HG03378 (cell line): ENCODE measurements around the gene HSDL1.
A peak's percentile ranks its signal among the peaks of the same experiment; 100 is the strongest.

Experiments
- ATAC-seq: cut with Tn5 transposase; IDR thresholded peaks from one replicate; pipeline ENCODE4 v1.9.1; 2021; ENCODE audit warnings: mild to moderate bottlenecking, moderate library complexity; ENCODE audit not compliant: unreplicated experiment

The HSDL1 gene

DNA sequence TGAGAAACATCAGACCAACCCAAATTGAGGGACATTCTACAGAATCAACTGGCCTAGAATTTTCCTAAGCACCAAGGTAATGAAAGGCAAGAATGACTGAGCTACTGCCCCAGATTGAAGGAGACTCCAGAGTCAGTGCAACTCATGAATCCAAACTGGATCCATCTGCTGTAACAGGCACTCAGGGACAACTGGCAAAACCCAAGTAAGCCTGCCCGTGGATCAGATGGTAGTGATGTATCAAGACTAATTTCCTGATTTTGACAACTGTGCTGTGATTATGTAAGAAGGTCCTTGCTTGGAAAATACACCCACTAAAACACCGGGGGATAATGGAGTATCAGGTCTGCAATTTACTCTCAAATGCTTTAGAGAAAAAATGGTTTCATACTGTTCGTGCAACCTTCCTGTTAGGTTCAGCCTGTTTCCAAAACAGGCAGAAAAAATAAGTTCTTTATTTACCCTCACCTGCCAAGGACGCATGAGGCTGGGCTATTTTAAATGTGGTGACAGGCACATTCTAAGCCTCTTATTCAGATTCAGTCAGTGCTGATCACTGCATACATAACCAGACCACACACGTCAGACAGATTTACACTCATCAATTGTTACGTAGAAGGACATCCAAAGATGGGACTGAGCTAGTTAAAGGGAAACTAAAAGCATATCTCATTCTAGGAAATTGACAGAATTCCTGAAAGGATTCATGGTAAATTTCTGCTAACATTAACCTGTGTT lies 35.2 kb downstream of the HSDL1 start:
- no peak for ATAC-seq

DNA sequence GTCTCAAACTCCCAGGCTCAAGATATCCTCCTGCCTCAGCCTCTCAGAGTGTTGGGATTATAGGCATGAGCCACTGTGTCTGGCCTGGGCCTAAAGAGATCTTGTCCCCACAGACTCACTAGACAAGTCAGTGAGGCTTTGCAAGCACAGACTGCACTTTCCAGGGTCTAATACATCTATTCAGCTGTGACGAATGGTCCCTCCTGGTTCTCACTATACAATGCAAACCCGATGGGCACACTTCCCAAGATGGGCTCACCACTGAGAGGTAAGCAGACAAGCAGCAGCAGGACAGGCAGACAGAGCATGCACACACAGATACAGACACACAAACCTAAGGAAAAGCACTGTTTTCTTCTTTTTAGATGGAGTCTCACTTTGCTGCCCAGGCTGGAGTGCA lies 37.1 kb downstream of the HSDL1 start:
- no peak for ATAC-seq

DNA sequence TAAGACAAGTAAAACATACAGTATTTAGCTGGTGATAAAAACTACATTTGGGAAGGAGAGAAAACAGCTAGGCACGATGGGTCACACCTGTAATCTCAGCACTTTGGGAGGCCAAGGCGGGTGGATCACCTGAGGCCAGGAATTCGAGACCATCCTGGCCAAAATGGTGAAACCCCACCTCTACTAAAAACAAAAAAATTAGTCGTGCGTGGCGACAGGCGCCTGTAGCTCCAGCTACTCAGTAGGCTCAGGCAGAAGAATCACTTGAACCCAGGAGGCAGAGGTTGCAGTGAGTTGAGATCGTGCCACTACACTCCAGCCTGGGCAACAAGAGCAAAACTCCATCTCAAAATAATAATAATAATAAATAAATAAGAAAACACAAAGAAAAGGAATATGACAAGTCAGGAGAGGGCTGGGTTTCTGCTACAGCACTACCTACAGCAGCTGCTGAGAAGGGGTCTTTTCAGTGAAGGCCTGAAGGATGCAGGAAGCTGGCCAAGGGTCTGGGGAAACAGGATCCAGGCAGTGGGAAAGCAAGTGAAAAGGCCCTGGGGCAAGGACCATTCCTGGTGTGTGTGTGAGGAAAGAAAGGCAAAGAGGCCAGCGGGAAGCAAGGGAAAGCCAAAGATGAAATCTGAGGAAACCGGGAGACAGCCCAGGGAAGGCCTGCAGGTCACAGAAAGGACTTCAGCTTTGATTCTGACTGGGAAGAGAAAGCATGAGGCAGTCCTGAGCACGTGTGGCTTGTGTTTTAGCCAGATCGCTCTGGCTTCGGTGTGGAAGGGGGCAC lies 38.8 kb downstream of the HSDL1 start:
- no peak for ATAC-seq

DNA sequence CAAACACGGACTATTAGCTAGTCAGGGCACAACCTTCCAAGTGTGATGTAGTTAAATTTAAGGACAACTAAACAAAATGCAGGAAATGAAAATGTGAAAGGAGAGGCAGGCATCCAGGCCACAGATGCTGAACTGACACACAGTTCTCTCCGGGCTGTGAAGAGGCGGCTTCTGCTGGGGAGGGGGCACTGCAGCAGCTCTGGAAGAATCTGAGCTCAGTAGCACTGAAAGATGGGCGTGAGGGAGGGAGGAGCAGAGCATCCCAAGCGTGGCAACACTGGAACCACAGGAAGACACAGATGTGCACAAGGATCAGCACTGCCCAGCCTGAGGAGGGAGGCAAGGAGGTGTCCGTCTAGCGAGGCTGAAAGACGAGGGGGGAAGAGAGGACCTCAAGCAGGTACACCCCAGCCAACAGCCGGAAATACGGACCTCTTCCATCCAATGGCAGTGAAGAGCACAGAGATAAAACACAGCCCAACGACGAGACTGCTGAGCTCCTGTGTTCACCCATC lies 39.6 kb downstream of the HSDL1 start:
- ATAC-seq = no peak

DNA sequence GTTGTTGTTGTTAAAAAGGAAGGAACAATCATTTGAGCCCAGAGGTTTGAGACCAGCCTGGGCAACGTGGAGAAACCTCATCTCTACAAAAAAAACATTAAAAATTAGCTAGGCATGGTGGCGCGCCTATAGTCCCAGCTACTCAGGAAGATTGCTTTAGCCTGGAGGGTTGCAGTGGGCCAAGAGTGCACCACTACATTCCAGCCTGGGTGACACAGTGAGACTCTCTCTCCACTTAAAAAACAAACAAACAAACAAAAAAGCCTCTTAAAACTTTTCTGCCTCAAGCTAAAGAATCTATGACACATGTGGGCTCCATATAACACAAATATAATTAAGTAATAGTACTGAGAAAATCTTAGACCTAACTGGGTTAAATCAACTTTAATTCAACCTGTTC lies 40.7 kb downstream of the HSDL1 start:
- ATAC-seq = no peak

DNA sequence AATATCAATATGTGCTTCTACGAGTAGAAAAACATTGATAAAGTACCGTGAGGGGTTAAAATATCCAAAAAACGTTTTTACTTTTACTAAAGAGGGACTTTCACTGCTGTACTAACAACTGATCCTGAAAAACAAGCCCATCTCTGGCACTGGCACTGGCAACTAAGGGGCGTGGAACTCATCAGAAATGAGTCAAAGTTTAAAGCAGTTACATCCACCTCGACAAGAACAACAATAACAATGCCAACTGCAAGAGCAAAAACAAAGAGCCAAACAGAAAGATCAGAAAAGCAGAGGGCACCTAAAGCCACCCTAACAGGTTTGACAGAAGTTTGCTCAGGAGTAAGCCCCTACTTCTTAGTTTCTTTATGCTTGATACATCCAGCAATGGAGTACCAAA lies 41.3 kb downstream of the HSDL1 start:
- ATAC-seq = no peak

DNA sequence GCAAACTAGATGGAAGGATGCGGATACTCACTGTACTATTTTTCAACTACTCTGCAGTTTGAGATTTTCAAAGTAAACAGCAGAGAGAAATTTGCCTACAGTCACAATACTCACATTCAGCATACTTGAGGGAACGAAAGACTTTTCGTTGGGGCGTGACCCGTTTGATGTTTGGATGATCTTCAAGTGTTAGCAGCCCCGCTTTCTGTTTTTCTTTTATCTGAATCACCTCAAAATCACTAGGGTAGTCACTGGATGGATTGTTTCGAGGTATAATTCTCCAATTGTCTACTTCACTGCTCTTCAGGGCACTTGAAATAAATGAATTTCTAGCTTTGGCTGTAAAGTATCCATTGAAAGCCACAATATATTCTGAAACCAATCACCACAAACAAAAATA lies 46.0 kb downstream of the HSDL1 start:
- ATAC-seq = no peak

DNA sequence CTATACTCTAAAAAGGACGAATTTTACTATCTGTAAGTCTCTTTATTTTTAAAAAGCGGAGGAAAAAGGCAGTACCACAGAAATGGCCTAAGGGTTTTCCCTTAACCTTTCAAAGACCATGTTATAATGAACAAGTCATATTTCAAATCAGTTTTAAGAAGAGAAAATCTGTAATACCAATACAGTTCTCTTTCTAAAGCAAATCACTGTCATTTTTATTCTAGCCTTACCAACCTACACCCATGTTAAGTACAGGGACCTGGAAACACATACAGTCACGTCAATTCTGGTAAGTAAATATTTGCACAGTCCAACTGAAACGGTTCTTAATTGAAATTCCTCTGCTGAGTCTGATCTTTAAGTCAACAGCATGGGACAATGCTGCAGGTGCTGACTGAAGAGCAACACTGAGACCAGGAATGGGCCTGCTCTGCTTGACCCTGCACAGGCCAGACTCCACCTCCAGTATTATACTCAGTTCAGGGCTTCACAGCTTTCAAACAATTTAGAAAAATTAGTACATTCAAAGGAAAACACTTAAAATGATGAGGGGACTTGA lies 48.5 kb downstream of the HSDL1 start:
- ATAC-seq = no peak

DNA sequence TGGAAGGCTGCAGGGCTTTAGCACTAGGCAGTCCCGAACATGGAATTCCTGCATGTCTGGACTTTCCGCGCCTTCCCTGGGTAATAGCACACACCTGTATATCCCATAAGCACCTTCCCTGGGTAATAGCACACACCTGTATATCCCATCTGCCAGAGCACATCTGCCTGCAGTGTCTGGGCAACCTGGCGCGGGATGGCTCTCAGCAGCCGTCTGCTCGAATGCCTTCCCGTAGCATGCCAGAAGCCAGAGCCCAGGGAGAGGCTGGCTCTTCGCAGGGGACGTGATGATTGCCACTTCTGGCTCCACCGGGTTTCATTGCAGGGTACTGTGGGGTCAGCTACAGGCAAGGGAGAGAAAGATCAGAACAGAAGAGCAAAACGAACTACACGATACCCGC lies 49.5 kb downstream of the HSDL1 start:
- ATAC-seq = no peak

DNA sequence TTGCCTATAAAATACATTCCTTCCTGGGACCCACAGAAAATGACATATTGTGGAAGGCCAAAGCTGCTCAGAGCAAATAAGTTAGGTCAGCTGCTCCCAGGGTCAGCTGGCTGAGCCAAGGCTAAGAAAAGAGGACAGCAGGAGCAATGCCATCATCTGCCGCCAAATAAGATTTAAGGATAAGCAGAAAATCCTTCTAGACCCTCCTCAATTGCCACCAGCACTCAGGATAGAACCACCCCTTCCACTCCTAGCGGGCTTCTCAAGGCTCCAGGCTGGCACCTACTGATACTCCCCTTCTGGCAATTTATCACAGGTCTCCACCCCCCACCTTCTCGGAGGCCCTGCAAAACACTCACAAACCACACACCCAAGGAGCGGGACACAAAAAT lies 51.1 kb downstream of the HSDL1 start:
- no peak for ATAC-seq

DNA sequence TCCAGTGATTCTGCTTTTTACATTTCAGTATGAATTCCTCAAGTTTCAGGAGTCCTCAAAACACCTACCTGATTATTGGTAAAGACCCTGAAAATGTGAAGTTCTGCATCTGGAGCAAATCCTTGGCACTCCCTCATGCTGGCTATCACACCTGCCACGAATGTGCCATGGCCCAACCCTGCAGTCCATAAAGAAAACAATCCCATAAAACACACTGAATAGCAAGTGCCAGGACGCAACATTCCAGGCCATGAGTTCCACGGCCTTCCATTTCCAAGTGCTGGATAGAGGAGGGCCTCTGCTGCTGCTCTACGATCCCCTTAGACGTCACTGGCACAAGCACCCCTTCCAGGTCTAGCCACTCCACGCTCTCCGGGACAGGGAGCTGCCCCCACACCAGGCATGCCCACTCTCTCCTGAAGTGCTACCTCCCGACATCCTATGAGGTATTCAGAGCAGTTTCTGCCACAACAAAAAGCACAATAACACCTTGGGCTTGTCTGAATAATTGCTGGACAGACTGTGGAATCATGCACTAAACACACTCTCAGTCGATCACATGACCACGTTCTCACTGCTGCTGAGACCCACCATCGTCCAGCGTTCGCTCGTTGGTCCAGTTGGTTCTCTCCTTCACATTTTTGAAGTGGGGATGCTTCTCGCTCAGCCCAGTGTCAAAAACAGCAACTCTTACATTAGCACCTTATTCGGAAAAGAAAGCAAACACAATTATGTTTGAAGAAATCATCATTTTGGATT lies 51.7 kb downstream of the HSDL1 start:
- ATAC-seq = no peak

DNA sequence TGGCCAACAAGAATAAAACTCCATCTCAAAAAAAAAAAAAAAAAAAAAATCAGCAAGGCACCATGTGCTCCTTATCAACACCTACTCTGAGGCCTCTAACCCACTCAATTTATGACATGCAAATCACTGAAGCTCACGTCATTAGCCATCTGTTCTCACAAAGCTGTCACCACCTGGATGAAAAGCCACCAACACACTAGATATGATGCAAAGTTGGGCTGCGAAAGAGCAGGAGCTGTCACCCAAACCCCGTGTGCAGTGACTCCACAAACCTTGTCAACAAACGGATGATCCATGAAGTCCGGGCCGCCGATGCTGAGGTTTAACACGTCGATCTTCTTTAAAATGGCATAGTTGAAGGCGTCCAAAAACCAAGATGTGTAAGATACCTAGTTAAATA lies 53.5 kb downstream of the HSDL1 start:
- ATAC-seq = no peak

DNA sequence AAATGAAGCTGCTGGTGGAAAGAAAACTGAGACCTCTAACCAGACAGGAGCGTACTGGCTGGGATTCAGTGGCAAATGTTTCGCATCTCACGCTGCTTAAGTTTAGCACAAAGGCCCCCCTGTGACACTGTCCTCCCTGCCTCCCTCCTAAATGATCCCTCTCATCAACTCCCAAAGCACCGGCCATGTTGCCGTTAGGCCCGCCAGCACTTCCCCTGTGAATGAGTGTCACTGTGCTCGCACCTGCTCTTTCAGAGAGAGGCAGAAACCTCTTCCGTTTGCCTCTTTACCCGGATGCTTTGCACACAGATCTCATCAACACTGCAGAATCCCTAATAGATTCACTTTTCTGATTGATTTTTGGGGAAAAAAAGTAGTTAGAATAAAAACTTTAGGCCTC lies 54.8 kb downstream of the HSDL1 start:
- ATAC-seq = no peak

DNA sequence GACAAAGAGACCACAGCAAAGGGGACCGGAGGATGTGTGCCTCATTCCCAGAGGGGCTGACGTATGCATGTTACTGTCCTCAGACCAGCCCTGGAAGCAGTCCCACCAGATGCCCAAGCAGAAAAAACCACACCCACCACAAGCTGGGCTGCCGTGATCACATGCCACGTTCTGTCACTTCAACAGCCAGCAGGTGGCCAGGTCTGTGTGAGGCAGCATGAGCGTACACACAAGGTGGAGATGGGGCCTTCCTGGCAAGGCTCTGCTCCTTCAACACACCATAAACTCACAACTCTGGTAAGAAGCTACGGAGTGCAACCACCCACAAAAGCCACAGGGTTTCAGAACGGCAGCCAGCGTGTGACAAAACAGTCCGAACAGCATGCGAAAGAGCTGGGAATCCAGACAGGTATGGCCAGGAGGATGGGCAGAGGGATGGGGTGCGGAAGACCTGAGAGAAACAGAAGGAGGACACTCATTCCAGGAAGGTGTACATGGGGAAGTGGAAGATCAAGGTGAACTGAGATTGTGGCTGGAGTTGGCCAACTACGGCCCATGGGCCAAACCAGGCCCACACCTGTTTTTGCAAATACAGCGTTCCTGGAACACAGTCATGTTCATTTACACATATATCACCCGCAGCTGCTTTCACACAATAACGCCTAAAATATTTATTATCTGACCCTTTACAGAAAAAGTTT lies 56.1 kb downstream of the HSDL1 start:
- ATAC-seq = peak; percentile 61

DNA sequence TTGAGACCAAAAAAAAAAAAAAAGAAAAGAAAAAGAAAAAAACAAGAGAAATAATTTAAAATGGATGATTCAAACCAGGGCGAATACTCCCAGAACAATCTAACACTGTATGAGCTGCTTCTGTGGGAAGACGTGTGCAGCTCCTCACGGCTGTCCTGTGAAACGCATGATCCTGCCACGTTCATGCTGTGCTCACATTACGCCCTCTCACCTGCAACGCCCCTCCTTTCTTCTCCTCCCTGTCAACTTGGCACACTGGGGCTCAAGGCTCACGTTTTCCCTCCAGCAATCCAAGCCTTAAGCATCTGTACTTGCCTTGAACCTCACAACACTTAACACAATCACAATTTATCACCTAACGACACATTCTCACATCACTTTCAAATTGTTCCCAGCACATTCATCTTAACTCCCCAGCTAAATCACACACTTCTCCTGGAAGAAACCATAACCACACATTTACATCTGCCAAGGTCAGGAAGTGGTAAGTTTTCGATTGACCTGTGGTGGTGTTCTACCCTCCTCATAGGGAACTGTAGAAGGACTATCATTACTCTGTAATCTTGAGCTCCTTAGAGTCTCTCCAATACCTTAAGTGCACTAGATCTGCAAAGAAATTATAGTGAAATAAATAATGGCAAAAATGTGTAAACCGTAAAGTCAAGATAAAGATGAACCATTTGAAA lies 57.4 kb downstream of the HSDL1 start:
- no peak for ATAC-seq

DNA sequence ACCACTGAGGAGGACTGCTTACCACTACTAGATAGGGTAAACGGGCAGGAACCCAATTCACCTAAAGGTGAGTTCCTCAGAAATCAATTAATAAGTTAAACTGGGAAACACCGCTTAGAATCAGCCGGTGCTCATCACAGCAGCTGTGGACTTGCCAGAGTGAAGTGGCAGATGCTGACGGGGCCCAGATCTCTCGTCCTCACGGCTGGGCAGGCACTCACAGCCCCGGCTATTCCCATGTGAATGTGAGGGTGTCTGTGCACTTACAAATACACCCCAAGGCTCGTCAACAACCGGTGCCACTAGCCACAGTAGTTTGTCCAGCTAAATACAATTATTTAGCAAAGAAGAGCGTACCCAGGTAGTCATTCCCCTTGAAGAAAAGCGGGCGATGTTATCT lies 58.0 kb downstream of the HSDL1 start:
- no peak for ATAC-seq

DNA sequence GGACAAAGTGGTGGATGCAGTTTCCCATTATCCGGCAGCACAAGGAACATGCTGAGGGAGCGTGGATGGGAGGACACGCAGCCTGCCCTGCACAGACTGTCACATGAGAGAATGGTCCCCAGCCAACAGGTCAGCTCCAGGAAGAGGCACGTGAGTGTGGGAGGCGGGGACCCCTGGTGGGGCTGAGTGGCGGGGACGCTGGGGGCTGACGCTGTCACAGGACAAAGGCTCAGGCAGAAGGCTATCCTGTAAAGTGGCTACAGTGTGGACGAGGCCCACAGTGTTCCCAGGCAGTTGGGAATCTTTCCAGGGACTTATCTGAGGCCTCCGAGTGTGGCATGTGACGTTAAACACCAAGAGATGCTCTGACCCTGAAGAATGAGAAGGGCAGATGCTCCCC lies 58.6 kb downstream of the HSDL1 start:
- no peak for ATAC-seq

DNA sequence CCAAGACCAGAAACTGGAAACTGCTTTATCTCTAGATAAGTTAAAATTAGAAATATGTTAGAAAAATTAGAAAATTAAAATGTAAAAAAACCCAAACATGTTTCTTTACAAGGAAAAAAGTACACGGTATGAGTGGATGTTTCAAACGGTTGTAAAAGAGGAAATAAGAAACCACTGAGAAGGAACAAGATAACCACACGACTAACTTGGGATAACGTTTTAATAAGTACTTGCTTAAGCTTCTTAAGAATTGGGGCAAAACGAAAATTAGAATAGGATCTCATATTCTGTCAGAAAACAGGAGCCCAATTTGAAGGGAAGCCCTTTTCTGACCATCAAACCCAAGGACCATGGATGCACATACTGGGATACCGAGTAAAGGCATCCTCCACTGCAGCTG lies 59.2 kb downstream of the HSDL1 start:
- no peak for ATAC-seq

DNA sequence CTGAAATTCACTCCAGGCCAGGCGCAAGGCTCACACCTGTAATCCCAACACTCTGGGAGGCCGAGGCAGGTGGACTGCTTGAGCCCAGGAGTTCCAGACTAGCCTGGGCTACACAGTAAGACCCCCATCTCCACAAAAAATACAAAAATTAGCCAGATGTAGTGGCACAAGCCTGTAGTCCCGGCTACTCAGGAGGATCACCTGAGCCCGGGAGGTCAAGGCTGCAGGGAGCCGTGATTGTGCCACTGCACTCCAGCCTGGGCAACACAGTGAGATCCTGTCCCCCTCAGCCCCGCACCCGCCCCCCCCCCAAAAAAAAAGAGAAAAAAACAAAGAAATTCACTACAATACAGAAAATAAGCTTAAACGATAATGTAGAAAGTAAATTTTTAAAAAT lies 59.7 kb downstream of the HSDL1 start:
- ATAC-seq = no peak

DNA sequence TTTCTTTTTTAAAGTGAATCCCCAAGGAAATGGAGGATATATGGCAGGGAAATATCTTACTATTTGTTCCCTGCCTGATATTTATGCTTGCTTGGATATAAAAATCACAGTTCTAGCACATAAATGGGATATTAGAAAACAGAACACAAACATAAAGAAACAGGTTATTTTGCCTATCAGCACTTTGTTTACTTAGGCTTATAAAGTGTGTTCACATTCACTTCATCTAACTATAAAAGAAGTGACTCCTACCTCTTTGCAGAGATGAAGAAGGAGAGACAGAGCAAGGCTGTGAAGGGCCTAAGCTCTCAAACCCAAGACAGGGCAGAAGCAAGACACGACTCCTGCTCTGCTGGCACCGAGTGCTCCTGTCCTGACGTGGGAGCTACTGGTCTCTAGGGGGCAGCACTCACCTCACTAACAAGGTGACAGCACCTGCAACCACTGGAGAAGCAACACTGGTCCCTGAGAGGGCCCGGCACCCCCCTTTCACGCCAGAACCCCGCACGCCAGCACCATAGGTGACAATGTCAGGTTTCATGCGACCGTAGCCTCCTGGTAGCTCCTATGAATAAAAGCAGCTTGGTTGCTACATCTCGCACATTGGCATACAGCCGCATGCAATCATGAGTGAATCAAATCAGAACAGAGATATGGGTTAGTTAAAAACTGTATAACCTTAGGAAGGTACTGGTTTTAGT lies 60.3 kb downstream of the HSDL1 start:
- ATAC-seq = no peak
